Activated CD8-positive, alpha-beta memory T cell treated with anti-CD3 and anti-CD28 coated beads, Interleukin-2, amount 50 U/mL, for 48 hours (primary cell): Measurements from ENCODE around the gene STARD10.
"Not testable (repeated sequence)": the region's sequence is repeated elsewhere in the genome, so short reads cannot be mapped to it uniquely, and the experiment has no call there.

ENCODE experiments used
- DNase-seq: peaks from one replicate; pipeline ENCODE4 v3.0.0-alpha.2; 2020

The STARD10 gene

GRCh38 chr11:72826191-72826941 lies 32.5 kb upstream of the STARD10 start:
- DNase-seq, result no peak

- no peak for DNase-seq
These were observed 31.8 kb upstream of the STARD10 start for GRCh38 chr11:72825661-72826060.

- no peak for DNase-seq
These were observed 31.1 kb upstream of the STARD10 start for GRCh38 chr11:72824811-72825505.

GRCh38 chr11:72824020-72824419 lies 30.2 kb upstream of the STARD10 start:
- no peak for DNase-seq

GRCh38 chr11:72823105-72823804 lies 29.4 kb upstream of the STARD10 start:
- no peak for DNase-seq

- peak; percentile 86 for DNase-seq
These were observed 28.3 kb upstream of the STARD10 start for GRCh38 chr11:72821920-72822799.

GRCh38 chr11:72821221-72821919 lies 27.5 kb upstream of the STARD10 start:
- no peak for DNase-seq

- DNase-seq, result no peak
These were observed 26.7 kb upstream of the STARD10 start for GRCh38 chr11:72820439-72821139.

- DNase-seq, result no peak
These were observed 25.1 kb upstream of the STARD10 start for GRCh38 chr11:72818971-72819370.

GRCh38 chr11:72817966-72818365 lies 24.1 kb upstream of the STARD10 start:
- no peak for DNase-seq

GRCh38 chr11:72816404-72816990 lies 22.6 kb upstream of the STARD10 start:
- DNase-seq, result no peak

- DNase-seq, result no peak
These were observed 21.3 kb upstream of the STARD10 start for GRCh38 chr11:72815110-72815618.

- DNase-seq, result peak; percentile 83
These were observed 20.7 kb upstream of the STARD10 start, which contains the start of gene ATG16L2 for GRCh38 chr11:72814286-72815109. Gene ATG16L2 (plus strand): TSS chr11:72814411. CDS start chr11:72814446, 35 bp downstream.

GRCh38 chr11:72813740-72814285 lies 20.0 kb upstream of the STARD10 start:
- peak; percentile 96 for DNase-seq

GRCh38 chr11:72812967-72813739 lies 19.3 kb upstream of the STARD10 start:
- peak; percentile 89 for DNase-seq

GRCh38 chr11:72812604-72812966 lies 18.7 kb upstream of the STARD10 start:
- no peak for DNase-seq

- not testable (repeated sequence) for DNase-seq
These were observed 17.8 kb upstream of the STARD10 start for GRCh38 chr11:72811686-72812085.

GRCh38 chr11:72808331-72808798 lies 14.5 kb upstream of the STARD10 start:
- DNase-seq, result no peak

GRCh38 chr11:72807792-72808191 lies 13.9 kb upstream of the STARD10 start:
- DNase-seq, result no peak
